Ascending aorta (tissue), 2 donors: ENCODE data around the gene NAP1L4. TPM values are rescaled to one million over a fixed set of nuclear protein-coding genes. Genes with fewer than 3 reads are reported as not detected.

ENCODE experiments used
- DNase-seq, 2 donors: peaks; one replicate each; pipeline ENCODE4 v3.0.0-alpha.2; 2019; ENCODE audit warnings: low spot score in 2 of 2
- H3K27ac ChIP-seq, 2 donors: fragments of 200-600 bp; sonication (generic); one replicate each; pipeline ENCODE4 v1.5.1; 2016 to 2017; ENCODE audit warnings: mild to moderate bottlenecking in 1 of 2
- H3K27me3 ChIP-seq: fragments of 200-600 bp; sonication (generic); one replicate; pipeline ENCODE4 v1.5.1; 2017
- H3K36me3 ChIP-seq, 2 donors: fragments of 200-600 bp; sonication (generic); one replicate each; pipeline ENCODE4 v1.5.1; 2016
- H3K4me1 ChIP-seq, 2 donors: fragments of 200-600 bp; sonication (generic); one replicate each; pipeline ENCODE4 v1.5.1; 2016 to 2017; ENCODE audit warnings: mild to moderate bottlenecking in 1 of 2
- H3K4me3 ChIP-seq, 2 donors: fragments of 200-600 bp; sonication (generic); one replicate each; pipeline ENCODE4 v1.5.1; 2016 to 2017; ENCODE audit warnings: mild to moderate bottlenecking in 1 of 2
- H3K9me3 ChIP-seq, 2 donors: fragments of 200-600 bp; sonication (generic); one replicate each; pipeline ENCODE4 v1.5.1; 2016
- CTCF ChIP-seq, 3 experiments: fragments of 200-600 bp in 2 of 3; fragments of 450-650 bp in 1 of 3; sonication (generic) in 2 of 3; IDR thresholded peaks; one replicate each; pipeline ENCODE4 v1.5.1; 2016 to 2019; ENCODE audit warnings: antibody characterized with exemption in 3 of 3, mild to moderate bottlenecking in 1 of 3, moderate library complexity in 1 of 3
- intact Hi-C: fragments of 100-400 bp; cut with DNase I; formaldehyde crosslinking; loops from one replicate; pipeline ENCODE4 v1.15.1; 2023
- total RNA-seq: library from RNA; depleted of rRNA; stranded (reverse); fragments of >200 nt; gene quantifications from one replicate; pipeline ENCODE4 v1.1.0, GENCODE V29; 2016

Gene NAP1L4
- total RNA-seq, 1 donor from 2014 or later = 54.5 TPM

GRCh38 chr11:3022300-3022967 lies 30.3 kb upstream of the NAP1L4 start:
- intact Hi-C loops = no loop called here
- H3K4me3 ChIP-seq = no peak overlapping the region
- DNase-seq = no peak
- H3K36me3 ChIP-seq = peaks cover 57 to 63% of the 10 kb centered on the region in 2 donors
- no peaks in the 10 kb centered on the region for H3K9me3 ChIP-seq
- peaks cover 0 to 3% of the 10 kb centered on the region in 2 donors for H3K4me1 ChIP-seq
- H3K27me3 ChIP-seq = no peaks in the 10 kb centered on the region
- TF ChIP-seq CTCF (IDR thresholded peaks at IDR 0.05) = no peak
- peak overlapping the region in 1 of 2 donors; percentile 27 for H3K27ac ChIP-seq

- intact Hi-C loops = no loop called here
- peaks cover 0 to 3% of the 10 kb centered on the region in 2 donors for H3K4me1 ChIP-seq
- H3K27me3 ChIP-seq = no peaks in the 10 kb centered on the region
- no peaks in the 10 kb centered on the region for H3K9me3 ChIP-seq
- peak in 1 of 3 experiments; percentile 31 for TF ChIP-seq CTCF (IDR thresholded peaks at IDR 0.05)
- H3K4me3 ChIP-seq = no peak overlapping the region
- DNase-seq = no peak
- H3K36me3 ChIP-seq = peaks cover 57 to 64% of the 10 kb centered on the region in 2 donors
- no peak overlapping the region for H3K27ac ChIP-seq
Measured at GRCh38 chr11:3021125-3021524, 29.0 kb upstream of the NAP1L4 start.

GRCh38 chr11:3020011-3020410 lies 27.9 kb upstream of the NAP1L4 start:
- no peak for DNase-seq
- Histone ChIP-seq H3K4me1 (peaks cover 0 to 3% of the 10 kb centered on the region in 2 donors), H3K27me3 (no peaks in the 10 kb centered on the region), H3K27ac (no peak overlapping the region), H3K9me3 (no peaks in the 10 kb centered on the region), H3K36me3 (peaks cover 57 to 65% of the 10 kb centered on the region in 2 donors), H3K4me3 (no peak overlapping the region)
- intact Hi-C loops = no loop called here
- TF ChIP-seq CTCF (IDR thresholded peaks at IDR 0.05) = no peak

- H3K36me3 ChIP-seq = peaks cover 63 to 69% of the 10 kb centered on the region in 2 donors
- no peak for DNase-seq
- H3K4me3 ChIP-seq = no peak overlapping the region
- H3K4me1 ChIP-seq = peaks cover 0 to 3% of the 10 kb centered on the region in 2 donors
- intact Hi-C loops = no loop called here
- H3K27ac ChIP-seq = no peak overlapping the region
- no peaks in the 10 kb centered on the region for H3K27me3 ChIP-seq
- no peaks in the 10 kb centered on the region for H3K9me3 ChIP-seq
- TF ChIP-seq CTCF (IDR thresholded peaks at IDR 0.05) = no peak
Measured at GRCh38 chr11:3018596-3018995, 26.5 kb upstream of the NAP1L4 start.

GRCh38 chr11:3016861-3017260 lies 24.7 kb upstream of the NAP1L4 start:
- Histone ChIP-seq H3K4me3 (no peak overlapping the region), H3K9me3 (no peaks in the 10 kb centered on the region), H3K36me3 (peaks cover 77 to 86% of the 10 kb centered on the region in 2 donors), H3K27me3 (no peaks in the 10 kb centered on the region), H3K27ac (no peak overlapping the region), H3K4me1 (no peaks in the 10 kb centered on the region)
- TF ChIP-seq CTCF (IDR thresholded peaks at IDR 0.05) = no peak
- intact Hi-C loops = no loop called here
- no peak for DNase-seq
